ENCODE results near the gene C17orf50. TPM values are rescaled to one million over a fixed set of nuclear protein-coding genes. Genes with fewer than 3 reads are reported as not detected.
A peak's percentile ranks its signal among the peaks of the same experiment; 100 is the strongest.

The C17orf50 gene
- total RNA-seq, 1 donor from 2014 or later, result not detected

DNA sequence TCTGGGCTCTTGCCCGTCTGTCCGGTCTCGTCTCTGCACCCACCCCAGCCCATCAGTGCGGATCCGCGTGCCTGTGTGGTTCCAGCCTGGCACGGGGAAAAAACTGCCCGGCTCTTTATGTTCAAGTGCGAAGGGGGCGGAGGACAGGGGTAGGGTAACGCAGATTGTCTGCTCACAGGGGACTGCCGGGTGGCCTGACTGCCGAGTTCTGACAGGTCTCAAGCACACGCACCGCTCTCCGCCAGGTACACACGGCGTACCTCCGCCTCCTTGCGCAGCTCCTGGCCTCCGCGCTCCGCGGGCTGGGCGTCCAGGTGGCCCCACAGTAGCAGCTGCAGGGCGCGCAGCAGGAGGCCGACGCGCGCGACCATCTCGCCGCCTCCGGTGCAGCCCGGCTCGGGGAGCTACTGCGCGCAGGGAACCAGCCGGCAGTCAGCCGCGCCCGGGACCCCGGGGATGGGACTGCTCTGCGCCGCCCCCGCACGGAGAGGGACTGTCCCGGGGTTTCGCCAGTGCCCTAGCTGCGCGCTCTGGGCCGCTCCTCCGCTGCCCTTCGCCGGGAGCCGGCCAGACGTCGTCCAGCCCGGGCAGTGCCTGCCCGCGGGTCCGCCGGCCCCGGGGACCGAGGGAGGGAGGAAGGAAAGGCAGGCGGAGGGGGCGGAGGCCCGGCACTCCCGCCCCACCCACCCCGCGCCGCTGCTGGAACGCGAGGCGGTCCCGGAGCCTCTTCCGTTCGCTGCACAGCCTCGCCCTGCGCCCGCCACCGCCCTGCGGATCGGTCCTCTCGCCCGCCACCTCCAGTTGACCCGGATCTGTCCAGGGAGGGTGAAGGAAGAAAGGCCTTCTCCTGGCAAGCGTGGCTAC, 34.6 kb downstream of the C17orf50 start, which contains the start of gene MMP28:
MMP28 (minus strand) TSS at position 635 of the 864 bp plus-strand sequence; CDS start at position 371, 264 bp downstream.
- DNase-seq, result peak; percentile 49
- intact Hi-C loops (cut with micrococcal nuclease), result no loop called here
- TF ChIP-seq, protein P1, sequence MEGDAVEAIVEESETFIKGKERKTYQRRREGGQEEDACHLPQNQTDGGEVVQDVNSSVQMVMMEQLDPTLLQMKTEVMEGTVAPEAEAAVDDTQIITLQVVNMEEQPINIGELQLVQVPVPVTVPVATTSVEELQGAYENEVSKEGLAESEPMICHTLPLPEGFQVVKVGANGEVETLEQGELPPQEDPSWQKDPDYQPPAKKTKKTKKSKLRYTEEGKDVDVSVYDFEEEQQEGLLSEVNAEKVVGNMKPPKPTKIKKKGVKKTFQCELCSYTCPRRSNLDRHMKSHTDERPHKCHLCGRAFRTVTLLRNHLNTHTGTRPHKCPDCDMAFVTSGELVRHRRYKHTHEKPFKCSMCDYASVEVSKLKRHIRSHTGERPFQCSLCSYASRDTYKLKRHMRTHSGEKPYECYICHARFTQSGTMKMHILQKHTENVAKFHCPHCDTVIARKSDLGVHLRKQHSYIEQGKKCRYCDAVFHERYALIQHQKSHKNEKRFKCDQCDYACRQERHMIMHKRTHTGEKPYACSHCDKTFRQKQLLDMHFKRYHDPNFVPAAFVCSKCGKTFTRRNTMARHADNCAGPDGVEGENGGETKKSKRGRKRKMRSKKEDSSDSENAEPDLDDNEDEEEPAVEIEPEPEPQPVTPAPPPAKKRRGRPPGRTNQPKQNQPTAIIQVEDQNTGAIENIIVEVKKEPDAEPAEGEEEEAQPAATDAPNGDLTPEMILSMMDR (IDR thresholded peaks at IDR 0.05; ENCODE audit: borderline replicate concordance), result no peak
- peaks cover 6% of the 10 kb centered on the region for H3K9me3 ChIP-seq (replicated peaks)
- peak within 1 kb of the TSS; percentile 78 for H3K4me3 ChIP-seq
- H3K27me3 ChIP-seq (ENCODE audit: low read depth), result peaks cover 47% of the 10 kb centered on the region
- peaks cover 29% of the 10 kb centered on the region for H3K4me1 ChIP-seq
- H3K36me3 ChIP-seq, result no peaks in the 10 kb centered on the region
- peak within 1 kb of the TSS; percentile 50 for H3K27ac ChIP-seq (replicated peaks)

DNA sequence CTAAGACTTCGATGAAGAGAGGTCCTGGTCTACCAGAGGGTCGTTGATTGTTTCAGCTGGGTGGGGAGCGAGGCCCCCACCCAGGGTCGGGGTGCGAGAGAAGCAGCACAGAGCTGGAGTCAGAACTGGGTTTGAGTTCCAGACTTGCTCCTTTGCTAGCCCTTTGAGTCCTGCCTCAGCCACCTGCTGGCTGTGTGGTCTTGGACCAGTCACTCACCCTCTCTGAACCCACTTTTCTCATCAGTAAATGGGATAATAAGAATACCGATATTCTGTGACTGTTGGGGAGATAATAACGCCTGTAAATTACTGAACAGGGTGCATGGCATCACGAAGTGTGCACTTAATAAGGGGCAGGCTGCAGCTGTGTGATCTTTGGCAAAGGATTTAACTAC, 35.2 kb downstream of the C17orf50 start:
- H3K36me3 ChIP-seq, result no peaks in the 10 kb centered on the region
- H3K4me1 ChIP-seq, result peaks cover 35% of the 10 kb centered on the region
- intact Hi-C loops (cut with micrococcal nuclease), result no loop called here
- peaks cover 47% of the 10 kb centered on the region for H3K27me3 ChIP-seq (ENCODE audit: low read depth)
- TF ChIP-seq, protein P1 (IDR thresholded peaks at IDR 0.05; ENCODE audit: borderline replicate concordance), result no peak
- no peak for DNase-seq
- H3K4me3 ChIP-seq, result peak overlapping the region; percentile 78
- H3K27ac ChIP-seq (replicated peaks), result peak overlapping the region; percentile 50
- peaks cover 6% of the 10 kb centered on the region for H3K9me3 ChIP-seq (replicated peaks)

DNA sequence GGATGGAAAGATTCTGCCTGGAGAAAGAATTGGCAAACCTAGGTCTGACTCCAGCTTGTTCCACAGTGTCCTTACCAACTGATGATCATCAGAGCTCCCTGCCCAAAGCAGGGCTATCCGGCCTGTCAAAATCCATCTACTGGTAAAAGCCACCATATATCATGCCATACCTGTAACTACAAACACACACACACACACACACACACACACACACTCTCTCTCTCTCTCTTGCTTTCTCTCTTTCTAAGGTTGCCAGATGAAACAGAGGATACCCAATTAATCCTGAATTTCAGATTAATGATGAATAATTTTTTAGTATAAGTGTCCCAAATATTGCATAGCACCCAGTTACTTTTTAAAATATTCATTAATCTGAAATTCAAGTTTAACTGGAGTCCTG, 36.3 kb downstream of the C17orf50 start:
- Histone ChIP-seq H3K27me3 (ENCODE audit: low read depth) (peaks cover 47% of the 10 kb centered on the region), H3K36me3 (no peaks in the 10 kb centered on the region), H3K9me3 (replicated peaks) (peaks cover 3% of the 10 kb centered on the region), H3K4me1 (peaks cover 46% of the 10 kb centered on the region), H3K4me3 (no peak overlapping the region), H3K27ac (replicated peaks) (no peak overlapping the region)
- TF ChIP-seq, protein P1 (IDR thresholded peaks at IDR 0.05; ENCODE audit: borderline replicate concordance), result no peak
- intact Hi-C loops (cut with micrococcal nuclease), result no loop called here
- no peak for DNase-seq

- Histone ChIP-seq H3K9me3 (replicated peaks) (no peaks in the 10 kb centered on the region), H3K4me3 (no peak overlapping the region), H3K4me1 (peaks cover 50% of the 10 kb centered on the region), H3K27ac (replicated peaks) (no peak overlapping the region), H3K36me3 (no peaks in the 10 kb centered on the region), H3K27me3 (ENCODE audit: low read depth) (peaks cover 47% of the 10 kb centered on the region)
- TF ChIP-seq, protein P1 (IDR thresholded peaks at IDR 0.05; ENCODE audit: borderline replicate concordance), result no peak
- intact Hi-C loops (cut with micrococcal nuclease), result no loop called here
- no peak for DNase-seq
Measured at GRCh38 chr17:35797370-35797769, 36.7 kb downstream of the C17orf50 start.

DNA sequence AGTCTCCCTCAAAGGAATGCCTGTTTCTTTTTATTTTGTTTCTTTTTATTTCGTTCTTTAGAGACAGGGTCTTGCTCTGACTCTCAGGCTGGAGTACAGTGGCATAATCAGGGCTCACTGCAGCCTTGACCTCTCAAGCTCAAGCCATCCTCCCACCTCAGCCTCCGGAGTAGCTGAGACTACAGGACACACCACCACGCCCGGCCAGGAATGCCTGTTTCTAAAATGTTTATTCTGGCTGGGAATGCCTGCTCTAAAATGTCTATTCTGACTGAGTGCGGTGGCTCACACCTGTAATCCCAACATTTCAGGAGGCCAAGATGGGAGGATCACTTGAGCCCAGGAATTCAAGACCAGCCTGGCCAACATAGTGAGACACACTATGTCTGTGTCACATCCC, 37.2 kb downstream of the C17orf50 start:
- H3K27me3 ChIP-seq (ENCODE audit: low read depth), result peaks cover 47% of the 10 kb centered on the region
- H3K4me1 ChIP-seq, result peaks cover 51% of the 10 kb centered on the region
- no peak overlapping the region for H3K27ac ChIP-seq (replicated peaks)
- no peaks in the 10 kb centered on the region for H3K36me3 ChIP-seq
- intact Hi-C loops (cut with micrococcal nuclease), result no loop called here
- H3K4me3 ChIP-seq, result no peak overlapping the region
- no peak for DNase-seq
- H3K9me3 ChIP-seq (replicated peaks), result no peaks in the 10 kb centered on the region
- TF ChIP-seq, protein P1 (IDR thresholded peaks at IDR 0.05; ENCODE audit: borderline replicate concordance), result no peak
